ENCODE measurements around the gene ALDH3A2. TPM values are rescaled to one million over a fixed set of nuclear protein-coding genes. Genes with fewer than 3 reads are reported as not detected.
A peak's percentile ranks its signal among the peaks of the same experiment; 100 is the strongest.

Gene ALDH3A2
- total and polyA plus RNA-seq, 3 experiments from 2014 or later: 21.7 to 26.3 (median 24.7) TPM

- Histone ChIP-seq H3K4me1 (ENCODE audit: insufficient read depth, low read length) (no peaks in the 10 kb centered on the region), H3K27me3 (ENCODE audit: insufficient read depth, low read length, poor library complexity, severe bottlenecking) (no peaks in the 10 kb centered on the region), H3K4me3 (ENCODE audit: low read length) (no peak overlapping the region), H3K27ac (ENCODE audit: low read depth, low read length) (no peak overlapping the region), H3K36me3 (ENCODE audit: insufficient read depth, low read length) (no peaks in the 10 kb centered on the region), H3K9me3 (ENCODE audit: low read length) (no peaks in the 10 kb centered on the region)
- no peaks in the 10 kb centered on the region for H3K4me1 Mint-ChIP-seq
- no peaks in the 10 kb centered on the region for H3K9me3 Mint-ChIP-seq
- H3K27me3 Mint-ChIP-seq: peaks cover 3 to 8% of the 10 kb centered on the region in 2 donors
- CTCF ChIA-PET: no interaction called here
- H3K36me3 Mint-ChIP-seq: no peaks in the 10 kb centered on the region
- POLR2A ChIA-PET: no interaction called here
- DNase-seq: no peak
- no peak overlapping the region for H3K4me3 Mint-ChIP-seq
- no peak overlapping the region for H3K27ac Mint-ChIP-seq
Measured at GRCh38 chr17:19718041-19718612, 69.6 kb downstream of the ALDH3A2 start.

GRCh38 chr17:19718613-19719354 lies 70.2 kb downstream of the ALDH3A2 start:
- Mint-ChIP-seq H3K9me3 (no peaks in the 10 kb centered on the region), H3K36me3 (no peaks in the 10 kb centered on the region), H3K27me3 (peaks cover 3 to 8% of the 10 kb centered on the region in 2 donors), H3K4me1 (peaks cover 1% of the 10 kb centered on the region in 3 donors), H3K27ac (no peak overlapping the region), H3K4me3 (no peak overlapping the region)
- Histone ChIP-seq H3K27me3 (ENCODE audit: insufficient read depth, low read length, poor library complexity, severe bottlenecking) (no peaks in the 10 kb centered on the region), H3K4me1 (ENCODE audit: insufficient read depth, low read length) (peaks cover under 1% of the 10 kb centered on the region), H3K27ac (ENCODE audit: low read depth, low read length) (no peak overlapping the region), H3K9me3 (ENCODE audit: low read length) (no peaks in the 10 kb centered on the region), H3K4me3 (ENCODE audit: low read length) (no peak overlapping the region), H3K36me3 (ENCODE audit: insufficient read depth, low read length) (no peaks in the 10 kb centered on the region)
- ChIA-PET POLR2A (no interaction called here), CTCF (no interaction called here)
- DNase-seq: no peak

- ChIA-PET CTCF (no interaction called here), POLR2A (no interaction called here)
- DNase-seq: no peak
- no peaks in the 10 kb centered on the region for H3K27me3 ChIP-seq (ENCODE audit: insufficient read depth, low read length, poor library complexity, severe bottlenecking)
- peaks cover 7% of the 10 kb centered on the region for H3K4me1 ChIP-seq (ENCODE audit: insufficient read depth, low read length)
- no peaks in the 10 kb centered on the region for H3K36me3 ChIP-seq (ENCODE audit: insufficient read depth, low read length)
- H3K9me3 ChIP-seq (ENCODE audit: low read length): no peaks in the 10 kb centered on the region
- Mint-ChIP-seq H3K4me3 (peak overlapping the region in 1 of 7 donors; percentile 3), H3K4me1 (peaks cover 8% of the 10 kb centered on the region in 3 donors), H3K27me3 (peaks cover 3 to 8% of the 10 kb centered on the region in 2 donors), H3K9me3 (no peaks in the 10 kb centered on the region), H3K27ac (peak overlapping the region in 2 of 8 donors; percentile 31 to 77), H3K36me3 (no peaks in the 10 kb centered on the region)
- no peak overlapping the region for H3K4me3 ChIP-seq (ENCODE audit: low read length)
- no peak overlapping the region for H3K27ac ChIP-seq (ENCODE audit: low read depth, low read length)
Measured at GRCh38 chr17:19719355-19720209, 71.0 kb downstream of the ALDH3A2 start.

- peaks cover 12% of the 10 kb centered on the region for H3K4me1 ChIP-seq (ENCODE audit: insufficient read depth, low read length)
- no peak for DNase-seq
- Mint-ChIP-seq H3K9me3 (no peaks in the 10 kb centered on the region), H3K36me3 (no peaks in the 10 kb centered on the region), H3K27me3 (peaks cover 3 to 8% of the 10 kb centered on the region in 2 donors), H3K4me1 (peaks cover 10 to 12% (median 12%) of the 10 kb centered on the region in 3 donors), H3K27ac (peak overlapping the region in 1 of 8 donors; percentile 77), H3K4me3 (no peak overlapping the region)
- H3K27ac ChIP-seq (ENCODE audit: low read depth, low read length): no peak overlapping the region
- H3K4me3 ChIP-seq (ENCODE audit: low read length): no peak overlapping the region
- H3K9me3 ChIP-seq (ENCODE audit: low read length): no peaks in the 10 kb centered on the region
- CTCF ChIA-PET: no interaction called here
- no peaks in the 10 kb centered on the region for H3K27me3 ChIP-seq (ENCODE audit: insufficient read depth, low read length, poor library complexity, severe bottlenecking)
- no peaks in the 10 kb centered on the region for H3K36me3 ChIP-seq (ENCODE audit: insufficient read depth, low read length)
- POLR2A ChIA-PET: no interaction called here
Measured at GRCh38 chr17:19720210-19720475, 71.6 kb downstream of the ALDH3A2 start.

- Mint-ChIP-seq H3K27me3 (peaks cover 3 to 8% of the 10 kb centered on the region in 2 donors), H3K36me3 (no peaks in the 10 kb centered on the region), H3K9me3 (no peaks in the 10 kb centered on the region), H3K27ac (peak overlapping the region in 1 of 8 donors; percentile 6), H3K4me3 (no peak overlapping the region), H3K4me1 (peaks cover 16 to 19% (median 17%) of the 10 kb centered on the region in 3 donors)
- CTCF ChIA-PET: interaction anchor here (1.8 kb wide), 1 partner anchor 24 kb away, joined by 4 read pairs; no protein-coding TSS in a partner anchor
- POLR2A ChIA-PET: interaction anchor here (0.6 kb wide), 1 partner anchor 26 kb away, joined by 3 read pairs; no protein-coding TSS in a partner anchor
- Histone ChIP-seq H3K4me3 (ENCODE audit: low read length) (no peak overlapping the region), H3K27ac (ENCODE audit: low read depth, low read length) (no peak overlapping the region), H3K4me1 (ENCODE audit: insufficient read depth, low read length) (peaks cover 17% of the 10 kb centered on the region), H3K27me3 (ENCODE audit: insufficient read depth, low read length, poor library complexity, severe bottlenecking) (no peaks in the 10 kb centered on the region), H3K36me3 (ENCODE audit: insufficient read depth, low read length) (no peaks in the 10 kb centered on the region), H3K9me3 (ENCODE audit: low read length) (no peaks in the 10 kb centered on the region)
- no peak for DNase-seq
Measured at GRCh38 chr17:19720631-19721426, 72.3 kb downstream of the ALDH3A2 start.

GRCh38 chr17:19723964-19724363 lies 75.4 kb downstream of the ALDH3A2 start:
- H3K27ac Mint-ChIP-seq: peak overlapping the region in 6 of 8 donors; percentile 8 to 79 (median 45)
- no peaks in the 10 kb centered on the region for H3K9me3 Mint-ChIP-seq
- Histone ChIP-seq H3K36me3 (ENCODE audit: insufficient read depth, low read length) (no peaks in the 10 kb centered on the region), H3K9me3 (ENCODE audit: low read length) (no peaks in the 10 kb centered on the region), H3K27me3 (ENCODE audit: insufficient read depth, low read length, poor library complexity, severe bottlenecking) (no peaks in the 10 kb centered on the region), H3K27ac (ENCODE audit: low read depth, low read length) (no peak overlapping the region), H3K4me3 (ENCODE audit: low read length) (peak overlapping the region; percentile 34), H3K4me1 (ENCODE audit: insufficient read depth, low read length) (peaks cover 17% of the 10 kb centered on the region)
- H3K4me3 Mint-ChIP-seq: peak overlapping the region in 5 of 7 donors; percentile 61 to 75 (median 70)
- DNase-seq: no peak
- H3K36me3 Mint-ChIP-seq: no peaks in the 10 kb centered on the region
- POLR2A ChIA-PET: no interaction called here
- H3K4me1 Mint-ChIP-seq: peaks cover 16 to 19% (median 19%) of the 10 kb centered on the region in 3 donors
- H3K27me3 Mint-ChIP-seq: peaks cover 3 to 8% of the 10 kb centered on the region in 2 donors
- CTCF ChIA-PET: no interaction called here

- POLR2A ChIA-PET: no interaction called here
- no peaks in the 10 kb centered on the region for H3K9me3 ChIP-seq (ENCODE audit: low read length)
- peaks cover 17% of the 10 kb centered on the region for H3K4me1 ChIP-seq (ENCODE audit: insufficient read depth, low read length)
- no peaks in the 10 kb centered on the region for H3K27me3 ChIP-seq (ENCODE audit: insufficient read depth, low read length, poor library complexity, severe bottlenecking)
- CTCF ChIA-PET: no interaction called here
- peaks cover 2 to 8% of the 10 kb centered on the region in 2 donors for H3K27me3 Mint-ChIP-seq
- H3K9me3 Mint-ChIP-seq: no peaks in the 10 kb centered on the region
- H3K4me3 Mint-ChIP-seq: peak overlapping the region; percentile 39 to 81 (median 75)
- peaks cover 16 to 19% (median 19%) of the 10 kb centered on the region in 3 donors for H3K4me1 Mint-ChIP-seq
- DNase-seq: peak in 3 of 5 donors; percentile 18 to 30 (median 29)
- H3K27ac Mint-ChIP-seq: peak overlapping the region in 7 of 8 donors; percentile 50 to 94 (median 72)
- H3K4me3 ChIP-seq (ENCODE audit: low read length): peak overlapping the region; percentile 34
- H3K36me3 Mint-ChIP-seq: no peaks in the 10 kb centered on the region
- H3K36me3 ChIP-seq (ENCODE audit: insufficient read depth, low read length): no peaks in the 10 kb centered on the region
- no peak overlapping the region for H3K27ac ChIP-seq (ENCODE audit: low read depth, low read length)
Measured at GRCh38 chr17:19724501-19725420, 76.2 kb downstream of the ALDH3A2 start.
